ENCODE measurements around the gene LIN37. TPM values are rescaled to one million over a fixed set of nuclear protein-coding genes. Genes with fewer than 3 reads are reported as not detected.

LIN37 gene
- total RNA-seq, 1 experiment from 2014 or later: 6.4 TPM

DNA sequence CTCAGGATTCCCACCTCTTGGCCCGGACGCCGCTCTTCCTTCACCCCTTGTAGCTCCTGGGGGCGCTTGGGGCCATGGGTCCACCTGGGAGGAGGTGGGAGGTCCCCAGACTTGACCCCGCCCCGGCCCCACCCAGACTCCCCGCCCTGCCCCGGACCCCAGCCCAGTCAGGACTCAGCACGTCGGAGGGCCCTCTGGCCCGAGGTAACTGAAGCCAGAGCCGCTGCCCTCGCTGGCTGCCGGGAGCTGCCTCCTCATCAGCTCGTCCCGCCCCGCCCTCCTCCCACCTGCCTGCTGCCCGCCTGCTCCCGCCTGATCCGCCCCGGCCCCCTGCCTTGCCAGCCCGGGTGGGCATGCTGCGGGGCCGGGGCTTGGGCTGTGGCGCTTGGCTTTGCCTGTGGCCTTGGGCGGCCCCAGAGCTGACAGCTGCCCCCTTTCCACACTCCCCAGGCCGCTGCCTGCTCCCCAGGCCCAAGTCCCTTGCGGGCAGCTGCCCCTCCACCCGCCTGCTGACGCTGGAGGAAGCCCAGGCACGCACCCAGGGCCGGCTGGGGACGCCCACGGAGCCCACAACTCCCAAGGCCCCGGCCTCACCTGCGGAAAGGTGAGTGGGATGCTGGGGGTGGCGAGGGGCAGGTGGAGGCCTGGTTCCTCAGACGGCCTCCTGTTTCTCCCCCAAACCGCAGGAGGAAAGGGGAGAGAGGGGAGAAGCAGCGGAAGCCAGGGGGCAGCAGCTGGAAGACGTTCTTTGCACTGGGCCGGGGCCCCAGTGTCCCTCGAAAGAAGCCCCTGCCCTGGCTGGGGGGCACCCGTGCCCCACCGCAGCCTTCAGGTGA is 36.3 kb downstream of the LIN37 start (continued):
- TF ChIP-seq ZNF671 (CRISPR knock-in tag; IDR thresholded peaks at IDR 0.05): no peak
- TF ChIP-seq SOX15 (CRISPR knock-in tag; IDR thresholded peaks at IDR 0.05): no peak
- TF ChIP-seq, protein P1, sequence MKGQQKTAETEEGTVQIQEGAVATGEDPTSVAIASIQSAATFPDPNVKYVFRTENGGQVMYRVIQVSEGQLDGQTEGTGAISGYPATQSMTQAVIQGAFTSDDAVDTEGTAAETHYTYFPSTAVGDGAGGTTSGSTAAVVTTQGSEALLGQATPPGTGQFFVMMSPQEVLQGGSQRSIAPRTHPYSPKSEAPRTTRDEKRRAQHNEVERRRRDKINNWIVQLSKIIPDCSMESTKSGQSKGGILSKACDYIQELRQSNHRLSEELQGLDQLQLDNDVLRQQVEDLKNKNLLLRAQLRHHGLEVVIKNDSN (CRISPR knock-in tag; IDR thresholded peaks at IDR 0.05): no peak
- no peak for TF ChIP-seq E2F1 (CRISPR knock-in tag; IDR thresholded peaks at IDR 0.05)
- TF ChIP-seq TCF7 (CRISPR knock-in tag; IDR thresholded peaks at IDR 0.05; ENCODE audit: low read depth): no peak
- TF ChIP-seq IRF1 (CRISPR knock-in tag; IDR thresholded peaks at IDR 0.05): no peak
- TF ChIP-seq ARID4B (CRISPR knock-in tag; IDR thresholded peaks at IDR 0.05; ENCODE audit: borderline replicate concordance): no peak
- no peak for TF ChIP-seq OVOL2 (CRISPR knock-in tag; IDR thresholded peaks at IDR 0.05; ENCODE audit: borderline replicate concordance)
- TF ChIP-seq, protein P2, sequence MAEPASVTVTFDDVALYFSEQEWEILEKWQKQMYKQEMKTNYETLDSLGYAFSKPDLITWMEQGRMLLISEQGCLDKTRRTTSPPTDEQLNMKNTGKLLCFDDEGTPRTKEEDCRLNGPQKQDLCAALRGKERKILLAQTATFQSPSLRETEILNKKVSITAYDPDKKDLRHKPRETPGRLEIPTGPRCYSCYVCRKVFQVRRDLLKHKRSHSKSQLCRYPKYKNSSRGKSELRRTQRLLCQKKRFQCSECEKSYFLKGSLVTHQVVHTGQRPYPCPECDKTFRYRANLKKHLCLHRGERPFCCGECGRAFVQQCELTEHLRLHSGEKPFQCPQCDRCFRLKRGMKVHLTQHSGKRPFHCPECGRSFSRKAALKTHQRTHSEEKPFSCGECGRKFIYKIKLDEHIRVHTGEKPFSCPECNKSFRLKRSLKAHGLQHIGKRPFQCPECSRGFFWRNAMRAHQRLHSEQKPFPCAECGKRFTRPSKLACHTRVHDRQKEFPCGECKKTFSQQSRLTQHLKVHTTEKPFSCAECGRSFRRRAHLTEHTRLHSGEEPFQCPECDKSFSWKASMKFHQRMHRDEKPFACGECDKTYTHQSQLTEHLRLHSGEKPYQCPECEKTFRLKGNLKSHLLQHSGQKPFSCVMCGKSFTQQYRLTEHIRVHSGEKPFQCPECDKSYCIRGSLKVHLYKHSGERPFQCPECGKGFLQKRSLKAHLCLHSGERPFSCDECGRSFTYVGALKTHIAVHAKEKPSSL (CRISPR knock-in tag; conservative IDR thresholded peaks at IDR 0.05): no peak
- TF ChIP-seq FOXP1 (CRISPR knock-in tag; IDR thresholded peaks at IDR 0.05; ENCODE audit: borderline replicate concordance): peak; percentile 33; the same call in 1 of the 2 replicates
- TF ChIP-seq SMAD4 (CRISPR knock-in tag; IDR thresholded peaks at IDR 0.05): no peak
- TF ChIP-seq NFYB (CRISPR knock-in tag; conservative IDR thresholded peaks at IDR 0.05; ENCODE audit: low read depth): no peak
- no peak for TF ChIP-seq ZMAT4 (CRISPR knock-in tag; IDR thresholded peaks at IDR 0.05)
- TF ChIP-seq SP1 (CRISPR knock-in tag; conservative IDR thresholded peaks at IDR 0.05): peak; percentile 68
- no peak for TF ChIP-seq NFE2L1 (CRISPR knock-in tag; IDR thresholded peaks at IDR 0.05)
- TF ChIP-seq ESRRA (CRISPR knock-in tag; IDR thresholded peaks at IDR 0.05; ENCODE audit: borderline replicate concordance): no peak
- TF ChIP-seq, protein P3, sequence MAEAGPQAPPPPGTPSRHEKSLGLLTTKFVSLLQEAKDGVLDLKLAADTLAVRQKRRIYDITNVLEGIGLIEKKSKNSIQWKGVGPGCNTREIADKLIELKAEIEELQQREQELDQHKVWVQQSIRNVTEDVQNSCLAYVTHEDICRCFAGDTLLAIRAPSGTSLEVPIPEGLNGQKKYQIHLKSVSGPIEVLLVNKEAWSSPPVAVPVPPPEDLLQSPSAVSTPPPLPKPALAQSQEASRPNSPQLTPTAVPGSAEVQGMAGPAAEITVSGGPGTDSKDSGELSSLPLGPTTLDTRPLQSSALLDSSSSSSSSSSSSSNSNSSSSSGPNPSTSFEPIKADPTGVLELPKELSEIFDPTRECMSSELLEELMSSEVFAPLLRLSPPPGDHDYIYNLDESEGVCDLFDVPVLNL (CRISPR knock-in tag; IDR thresholded peaks at IDR 0.05; ENCODE audit: borderline replicate concordance, low read depth): no peak
- TF ChIP-seq, protein P4, sequence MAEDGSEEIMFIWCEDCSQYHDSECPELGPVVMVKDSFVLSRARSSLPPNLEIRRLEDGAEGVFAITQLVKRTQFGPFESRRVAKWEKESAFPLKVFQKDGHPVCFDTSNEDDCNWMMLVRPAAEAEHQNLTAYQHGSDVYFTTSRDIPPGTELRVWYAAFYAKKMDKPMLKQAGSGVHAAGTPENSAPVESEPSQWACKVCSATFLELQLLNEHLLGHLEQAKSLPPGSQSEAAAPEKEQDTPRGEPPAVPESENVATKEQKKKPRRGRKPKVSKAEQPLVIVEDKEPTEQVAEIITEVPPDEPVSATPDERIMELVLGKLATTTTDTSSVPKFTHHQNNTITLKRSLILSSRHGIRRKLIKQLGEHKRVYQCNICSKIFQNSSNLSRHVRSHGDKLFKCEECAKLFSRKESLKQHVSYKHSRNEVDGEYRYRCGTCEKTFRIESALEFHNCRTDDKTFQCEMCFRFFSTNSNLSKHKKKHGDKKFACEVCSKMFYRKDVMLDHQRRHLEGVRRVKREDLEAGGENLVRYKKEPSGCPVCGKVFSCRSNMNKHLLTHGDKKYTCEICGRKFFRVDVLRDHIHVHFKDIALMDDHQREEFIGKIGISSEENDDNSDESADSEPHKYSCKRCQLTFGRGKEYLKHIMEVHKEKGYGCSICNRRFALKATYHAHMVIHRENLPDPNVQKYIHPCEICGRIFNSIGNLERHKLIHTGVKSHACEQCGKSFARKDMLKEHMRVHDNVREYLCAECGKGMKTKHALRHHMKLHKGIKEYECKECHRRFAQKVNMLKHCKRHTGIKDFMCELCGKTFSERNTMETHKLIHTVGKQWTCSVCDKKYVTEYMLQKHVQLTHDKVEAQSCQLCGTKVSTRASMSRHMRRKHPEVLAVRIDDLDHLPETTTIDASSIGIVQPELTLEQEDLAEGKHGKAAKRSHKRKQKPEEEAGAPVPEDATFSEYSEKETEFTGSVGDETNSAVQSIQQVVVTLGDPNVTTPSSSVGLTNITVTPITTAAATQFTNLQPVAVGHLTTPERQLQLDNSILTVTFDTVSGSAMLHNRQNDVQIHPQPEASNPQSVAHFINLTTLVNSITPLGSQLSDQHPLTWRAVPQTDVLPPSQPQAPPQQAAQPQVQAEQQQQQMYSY (CRISPR knock-in tag; IDR thresholded peaks at IDR 0.05): no peak
- TF ChIP-seq, protein P5, sequence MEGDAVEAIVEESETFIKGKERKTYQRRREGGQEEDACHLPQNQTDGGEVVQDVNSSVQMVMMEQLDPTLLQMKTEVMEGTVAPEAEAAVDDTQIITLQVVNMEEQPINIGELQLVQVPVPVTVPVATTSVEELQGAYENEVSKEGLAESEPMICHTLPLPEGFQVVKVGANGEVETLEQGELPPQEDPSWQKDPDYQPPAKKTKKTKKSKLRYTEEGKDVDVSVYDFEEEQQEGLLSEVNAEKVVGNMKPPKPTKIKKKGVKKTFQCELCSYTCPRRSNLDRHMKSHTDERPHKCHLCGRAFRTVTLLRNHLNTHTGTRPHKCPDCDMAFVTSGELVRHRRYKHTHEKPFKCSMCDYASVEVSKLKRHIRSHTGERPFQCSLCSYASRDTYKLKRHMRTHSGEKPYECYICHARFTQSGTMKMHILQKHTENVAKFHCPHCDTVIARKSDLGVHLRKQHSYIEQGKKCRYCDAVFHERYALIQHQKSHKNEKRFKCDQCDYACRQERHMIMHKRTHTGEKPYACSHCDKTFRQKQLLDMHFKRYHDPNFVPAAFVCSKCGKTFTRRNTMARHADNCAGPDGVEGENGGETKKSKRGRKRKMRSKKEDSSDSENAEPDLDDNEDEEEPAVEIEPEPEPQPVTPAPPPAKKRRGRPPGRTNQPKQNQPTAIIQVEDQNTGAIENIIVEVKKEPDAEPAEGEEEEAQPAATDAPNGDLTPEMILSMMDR (IDR thresholded peaks at IDR 0.05): no peak
- TF ChIP-seq, protein P6, sequence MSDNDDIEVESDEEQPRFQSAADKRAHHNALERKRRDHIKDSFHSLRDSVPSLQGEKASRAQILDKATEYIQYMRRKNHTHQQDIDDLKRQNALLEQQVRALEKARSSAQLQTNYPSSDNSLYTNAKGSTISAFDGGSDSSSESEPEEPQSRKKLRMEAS (CRISPR knock-in tag; IDR thresholded peaks at IDR 0.05): no peak
